Cardiac septum (tissue), 1 donor: ENCODE results near the gene CUBN. TPM values are rescaled to one million over a fixed set of nuclear protein-coding genes. Genes with fewer than 3 reads are reported as not detected.

ENCODE experiments used
- DNase-seq: peaks from one replicate; pipeline ENCODE4 v3.0.0-alpha.2; 2020; ENCODE audit warnings: low spot score
- intact Hi-C: fragments of 100-400 bp; cut with DNase I; formaldehyde crosslinking; loops from one replicate; pipeline ENCODE4 v1.14.0; 2022
- long read RNA-seq: library from polyadenylated mRNA; unstranded; transcript quantifications from one replicate; pipeline ENCODE4 v2.0.0, GENCODE V29; 2021
- total RNA-seq: library from RNA; stranded (reverse); fragmentation: NEBNext Ultra II Directional; extraction: Animal tissue kit (Norgen Biotek cat#: 25700); gene quantifications from one replicate; pipeline ENCODE4 v1.2.1, GENCODE V29; 2021
- donor health status: DM: no; HTN: no; CAD: no.

Gene CUBN
- total RNA-seq, result 0.54 TPM
- long read RNA-seq, partial matches to known transcripts, result 1 of 2 reads
- long read RNA-seq, other reads (novel, unspliced or antisense), result 1 of 2 reads

GRCh38 chr10:17129741-17130140 lies at the start of gene CUBN:
TSS of gene CUBN (minus strand) at chr10:17129811. CDS start at chr10:17129765, 46 bp downstream.
- no peak for DNase-seq
- intact Hi-C loops, result no loop called here

- intact Hi-C loops, result no loop called here
- no peak for DNase-seq
These were observed 49.4 kb upstream of the CUBN start for GRCh38 chr10:17179002-17179401.

GRCh38 chr10:17178006-17178405 lies 48.4 kb upstream of the CUBN start:
- intact Hi-C loops, result no loop called here
- no peak for DNase-seq

- intact Hi-C loops, result no loop called here
- DNase-seq, result no peak
These were observed 47.4 kb upstream of the CUBN start for GRCh38 chr10:17177014-17177413.

- DNase-seq, result no peak
- intact Hi-C loops, result no loop called here
These were observed 46.5 kb upstream of the CUBN start for GRCh38 chr10:17176091-17176490.

DNA sequence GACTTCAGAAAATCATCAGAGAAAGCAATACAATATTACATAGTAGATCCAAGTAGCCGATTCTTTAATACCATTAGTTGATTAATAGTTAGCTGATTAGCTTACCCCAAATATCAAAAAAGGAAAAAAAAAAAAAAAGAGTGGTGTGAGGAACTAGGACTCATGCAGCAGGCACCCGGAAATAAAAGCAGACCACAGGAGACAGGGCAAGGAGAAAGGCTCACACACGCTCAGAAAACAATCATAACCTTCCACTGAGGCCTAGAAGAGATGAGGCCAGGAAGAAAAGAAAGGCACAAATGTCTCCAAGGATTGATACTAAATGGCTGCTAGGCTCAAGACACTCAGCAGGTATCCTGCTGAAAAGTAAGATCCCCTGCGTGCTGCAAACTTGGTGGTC lies 45.9 kb upstream of the CUBN start:
- intact Hi-C loops, result no loop called here
- DNase-seq, result no peak

- intact Hi-C loops, result no loop called here
- DNase-seq, result no peak
These were observed 45.0 kb upstream of the CUBN start for GRCh38 chr10:17174626-17175025.

DNA sequence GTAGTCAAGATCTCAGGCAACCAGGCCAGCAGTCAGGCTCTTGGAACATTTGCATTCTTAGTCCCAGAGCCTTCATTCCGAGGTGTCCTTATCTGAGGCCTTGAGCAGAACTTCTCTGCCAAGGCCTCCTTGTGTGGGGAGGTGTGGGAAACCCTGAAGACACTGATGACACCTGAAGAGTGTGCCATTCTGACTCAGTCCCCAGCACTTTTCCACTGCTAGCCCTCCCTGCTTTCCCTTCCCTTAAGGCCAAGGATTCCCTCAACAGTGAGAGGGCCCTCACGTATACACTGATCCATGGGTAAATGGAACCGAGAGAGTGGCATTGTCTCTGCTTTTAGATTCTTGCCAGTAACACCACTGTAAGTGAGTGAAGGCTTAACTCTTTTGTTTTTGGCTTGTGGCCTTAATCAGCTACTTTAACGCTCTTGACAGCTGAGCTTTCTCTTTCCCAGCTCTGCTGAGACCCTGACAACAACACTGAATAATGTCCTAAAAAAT lies 41.6 kb upstream of the CUBN start:
- intact Hi-C loops, result no loop called here
- no peak for DNase-seq

DNA sequence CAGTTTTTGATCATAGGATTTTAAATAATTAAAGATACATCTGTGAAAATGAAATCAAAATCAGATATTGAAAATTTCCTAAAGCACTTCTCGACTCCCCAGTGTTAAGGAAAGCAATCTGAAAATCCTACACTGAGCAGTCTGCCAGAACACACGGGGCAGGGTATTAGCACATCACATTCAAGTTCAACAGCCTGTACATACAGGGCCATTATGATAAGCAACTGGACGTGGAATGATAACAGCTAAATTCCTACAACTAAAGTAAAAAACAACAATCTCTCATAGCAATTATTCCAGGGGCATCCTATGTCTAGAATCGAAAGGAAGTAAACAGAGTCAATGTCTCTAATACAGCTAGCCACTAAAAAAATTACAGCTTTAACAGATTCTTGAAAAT lies 40.2 kb upstream of the CUBN start:
- DNase-seq, result no peak
- intact Hi-C loops, result no loop called here

DNA sequence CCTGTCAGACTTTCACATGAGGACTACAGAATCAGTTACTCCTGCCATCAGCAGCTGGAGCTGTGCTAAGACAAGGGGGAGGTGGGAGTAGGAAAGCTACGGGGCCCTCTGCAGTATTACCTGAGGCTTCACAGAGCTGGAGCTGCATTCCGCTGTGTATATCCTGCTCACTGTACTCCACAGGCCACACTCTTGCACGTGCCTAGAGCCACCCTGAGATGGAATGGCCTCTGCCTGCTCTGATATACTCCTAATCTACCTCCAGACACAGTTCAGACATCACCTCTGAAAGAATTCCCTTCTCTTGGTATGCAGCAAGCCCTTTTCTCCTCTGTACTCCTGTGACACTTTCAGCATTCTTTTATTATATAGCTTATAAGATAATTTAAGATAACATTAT lies 37.1 kb upstream of the CUBN start:
- no peak for DNase-seq
- intact Hi-C loops, result no loop called here

DNA sequence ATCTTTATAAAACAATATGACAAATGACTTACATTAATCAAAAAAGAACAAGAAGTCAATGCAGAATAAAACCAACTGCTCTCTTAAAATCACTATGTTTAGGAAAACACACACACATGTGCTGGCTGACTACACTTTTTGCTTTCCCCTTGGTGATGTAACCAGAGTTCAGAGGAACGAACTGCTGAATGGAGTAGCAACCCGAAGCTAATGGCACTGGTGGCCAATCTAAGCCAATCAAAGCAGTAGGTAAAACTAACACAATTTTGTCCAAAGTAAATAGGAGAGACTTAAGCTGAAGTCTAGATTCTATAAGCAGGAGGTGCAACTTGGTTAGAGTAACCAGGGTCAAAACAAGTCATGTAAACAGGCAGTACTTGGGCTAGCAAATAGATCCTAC lies 33.2 kb upstream of the CUBN start:
- DNase-seq, result no peak
- intact Hi-C loops, result no loop called here

- intact Hi-C loops, result no loop called here
- no peak for DNase-seq
These were observed 32.2 kb upstream of the CUBN start for GRCh38 chr10:17161775-17162174.

- no peak for DNase-seq
- intact Hi-C loops, result no loop called here
These were observed 27.4 kb upstream of the CUBN start for GRCh38 chr10:17157024-17157423.

- intact Hi-C loops, result no loop called here
- no peak for DNase-seq
These were observed 26.2 kb upstream of the CUBN start for GRCh38 chr10:17155826-17156225.

GRCh38 chr10:17154116-17154515 lies 24.5 kb upstream of the CUBN start:
- intact Hi-C loops, result no loop called here
- no peak for DNase-seq

- no peak for DNase-seq
- intact Hi-C loops, result no loop called here
These were observed 23.7 kb upstream of the CUBN start for GRCh38 chr10:17153321-17153720.

DNA sequence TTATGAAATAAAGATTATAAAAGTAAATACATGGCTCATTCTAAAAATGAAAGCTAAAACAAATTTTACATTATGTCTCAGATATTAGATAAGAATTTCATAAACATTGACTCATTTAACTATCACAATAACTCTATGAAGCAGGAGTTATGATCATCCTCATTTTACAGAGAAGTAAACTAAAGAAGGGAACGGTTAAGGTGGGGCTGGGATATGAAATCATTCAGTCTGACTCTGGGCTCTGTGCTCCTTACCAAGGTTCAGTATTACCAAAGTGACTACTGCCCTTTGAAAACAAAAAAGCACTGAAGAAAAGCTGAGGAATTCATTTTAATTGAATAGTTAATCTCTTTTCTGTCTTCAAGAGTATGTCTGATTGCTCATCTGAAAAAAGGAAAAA lies 22.1 kb upstream of the CUBN start:
- intact Hi-C loops, result no loop called here
- DNase-seq, result no peak

- intact Hi-C loops, result no loop called here
- DNase-seq, result no peak
These were observed 18.4 kb upstream of the CUBN start for GRCh38 chr10:17147884-17148489.

GRCh38 chr10:17146892-17147291 lies 17.3 kb upstream of the CUBN start:
- intact Hi-C loops, result no loop called here
- no peak for DNase-seq

DNA sequence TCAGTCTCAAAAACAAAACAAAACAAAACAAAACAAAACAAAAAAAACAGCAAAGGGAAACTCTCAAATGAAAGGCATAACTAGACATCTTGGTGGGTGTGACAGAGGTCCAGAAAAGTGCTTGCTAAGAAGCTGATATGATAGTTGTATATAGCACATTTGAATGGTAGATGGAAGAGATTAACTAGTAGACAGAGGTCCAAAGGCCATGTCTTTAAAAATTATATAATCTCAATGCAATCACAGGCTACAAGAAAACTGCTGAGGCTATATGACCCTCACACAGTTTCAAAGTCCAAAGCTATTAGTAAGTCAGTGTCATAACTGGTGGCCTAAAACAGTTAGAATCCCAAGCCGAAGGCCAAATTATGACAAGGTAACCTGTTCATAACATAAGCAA lies 15.6 kb upstream of the CUBN start:
- intact Hi-C loops, result no loop called here
- DNase-seq, result no peak

DNA sequence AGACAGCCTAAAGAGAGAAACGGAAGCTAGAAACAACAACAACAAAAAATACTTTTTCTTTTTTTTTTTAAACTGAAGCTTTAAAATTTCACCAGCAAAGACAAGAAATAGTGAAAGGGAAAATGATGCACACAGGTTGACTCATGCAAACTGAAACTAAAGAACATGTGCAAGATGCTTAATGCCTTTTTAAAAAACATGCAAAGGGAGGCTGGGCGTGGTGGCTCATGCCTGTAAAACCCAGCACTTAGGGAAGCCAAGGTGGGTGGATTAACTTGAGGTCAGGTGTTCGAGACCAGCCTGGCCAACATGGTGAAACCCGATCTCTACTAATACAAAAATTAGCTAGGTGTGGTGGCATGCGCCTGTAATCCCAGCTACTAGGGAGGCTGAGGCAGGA lies 15.1 kb upstream of the CUBN start:
- intact Hi-C loops, result no loop called here

GRCh38 chr10:17144032-17144431 lies 14.4 kb upstream of the CUBN start:
- no peak for DNase-seq
- intact Hi-C loops, result no loop called here

More for the DNA sequence above, 15.1 kb upstream of the CUBN start:
- no peak for DNase-seq
